OCI-LY3 (cell line): ENCODE data around the gene NODAL.

Experiments used
- EZH2phosphoT487 ChIP-seq: fragments of 200-600 bp; shearing (Covaris generic); IDR thresholded peaks from 2 replicates; pipeline ENCODE4 v1.6.1; 2018; ENCODE audit warnings: antibody characterized with exemption, mixed run types, low read depth
- TF ChIP-seq, protein P1 (sequence below): fragments of 200-600, 300-600 bp; sonication (generic); IDR thresholded peaks from 2 replicates; pipeline ENCODE4 v1.5.1; 2014; ENCODE audit warnings: antibody characterized with exemption, low read length, low read depth

GRCh38 chr10:70459061-70459773, 17.7 kb upstream of the NODAL start:
- TF ChIP-seq, protein P1, sequence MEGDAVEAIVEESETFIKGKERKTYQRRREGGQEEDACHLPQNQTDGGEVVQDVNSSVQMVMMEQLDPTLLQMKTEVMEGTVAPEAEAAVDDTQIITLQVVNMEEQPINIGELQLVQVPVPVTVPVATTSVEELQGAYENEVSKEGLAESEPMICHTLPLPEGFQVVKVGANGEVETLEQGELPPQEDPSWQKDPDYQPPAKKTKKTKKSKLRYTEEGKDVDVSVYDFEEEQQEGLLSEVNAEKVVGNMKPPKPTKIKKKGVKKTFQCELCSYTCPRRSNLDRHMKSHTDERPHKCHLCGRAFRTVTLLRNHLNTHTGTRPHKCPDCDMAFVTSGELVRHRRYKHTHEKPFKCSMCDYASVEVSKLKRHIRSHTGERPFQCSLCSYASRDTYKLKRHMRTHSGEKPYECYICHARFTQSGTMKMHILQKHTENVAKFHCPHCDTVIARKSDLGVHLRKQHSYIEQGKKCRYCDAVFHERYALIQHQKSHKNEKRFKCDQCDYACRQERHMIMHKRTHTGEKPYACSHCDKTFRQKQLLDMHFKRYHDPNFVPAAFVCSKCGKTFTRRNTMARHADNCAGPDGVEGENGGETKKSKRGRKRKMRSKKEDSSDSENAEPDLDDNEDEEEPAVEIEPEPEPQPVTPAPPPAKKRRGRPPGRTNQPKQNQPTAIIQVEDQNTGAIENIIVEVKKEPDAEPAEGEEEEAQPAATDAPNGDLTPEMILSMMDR = no peak
- TF ChIP-seq EZH2phosphoT487 = no peak
